Right lobe of liver (tissue), 6 donors: Measurements from ENCODE around the gene TCF15. TPM values are rescaled to one million over a fixed set of nuclear protein-coding genes. Genes with fewer than 3 reads are reported as not detected.

Experiments used
- ATAC-seq, 4 donors: fragments of 200-7000 bp; cut with Tn5 transposase; one replicate each; pipeline ENCODE4 v1.9.1; 2020; ENCODE audit warnings: mild to moderate bottlenecking in 4 of 4, moderate library complexity in 4 of 4
- DNase-seq, 3 donors: peaks; one replicate each; pipeline ENCODE4 v3.0.0-alpha.2; 2020
- H3K27ac ChIP-seq, 3 donors: fragments of 200-600 bp; one replicate each; pipeline ENCODE4 v1.8.0; 2022
- H3K27me3 ChIP-seq, 2 donors: fragments of 200-600 bp; one replicate each; pipeline ENCODE4 v1.8.0; 2022
- H3K36me3 ChIP-seq, 4 donors: fragments of 200-600 bp; sonication (generic) in 1 of 4; one replicate each; pipeline versions ENCODE4 v1.5.1 to v1.8.0; 2017 to 2022; ENCODE audit warnings: control low read depth in 1 of 4
- H3K4me1 ChIP-seq, 4 donors: fragments of 200-600 bp; sonication (generic) in 1 of 4; one replicate each; pipeline versions ENCODE4 v1.5.1 to v1.8.0; 2017 to 2022; ENCODE audit warnings: control low read depth in 1 of 4
- H3K4me3 ChIP-seq, 3 donors: fragments of 200-600 bp; one replicate each; pipeline ENCODE4 v1.8.0; 2022
- H3K9me3 ChIP-seq, 4 donors: fragments of 200-600 bp; sonication (generic) in 1 of 4; one replicate each; pipeline versions ENCODE4 v1.5.1 to v1.8.0; 2017 to 2022; ENCODE audit warnings: control low read depth in 1 of 4
- POLR2A ChIP-seq: fragments of 450-650 bp; IDR thresholded peaks from one replicate; pipeline ENCODE4 v1.6.1; 2017; ENCODE audit warnings: antibody characterized with exemption, mild to moderate bottlenecking
- WGBS: methylation state at CpG from one replicate; pipeline ENCODE4 v1.1.6; 2018; ENCODE audit warnings: low coverage, low lambda C conversion rate; ENCODE audit not compliant: insufficient coverage; ENCODE audit errors: missing lambda C conversion rate; 5-methylcytosine and 5-hydroxymethylcytosine counted together
- intact Hi-C, 2 donors: fragments of 100-400 bp; cut with DNase I; formaldehyde crosslinking; loops; one replicate each; pipeline versions ENCODE4 v1.11.2 to v1.14.1; 2022
- total RNA-seq, 6 experiments: library from RNA; depleted of rRNA in 2 of 6; stranded (reverse); fragments of >200 nt in 2 of 6; fragmentation: NEBNext Ultra II Directional in 3 of 6; extraction: Animal tissue kit (Norgen Biotek cat#: 25700) in 3 of 6; gene quantifications; one replicate each; pipeline versions ENCODE4 v1.1.0 to v1.2.4, GENCODE V29; 2016 to 2023
- TF ChIP-seq, protein P1 (sequence below), 4 donors: fragments of 200-600 bp in 3 of 4; fragments of 450-650 bp in 1 of 4; IDR thresholded peaks; one replicate each; pipeline versions ENCODE4 v1.5.1 to v1.8.0; 2016 to 2022; ENCODE audit warnings: antibody characterized with exemption in 4 of 4, mild to moderate bottlenecking in 2 of 4
- donor health status: DM: no; HTN: yes; CAD: no.
- donor health status: DM: no; HTN: no; CAD: no.
- donor health status: DM: no; HTN: no; CAD: no.
- donor health status: DM: no; HTN: yes; CAD: no.
- donor health status: DM: no; HTN: yes; CAD: no.

TCF15 gene
- total RNA-seq, 6 experiments from 2014 or later, result 0.33 TPM; not detected in 5

GRCh38 chr20:608970-609369 is 1.1 kb downstream of the TCF15 start:
- Histone ChIP-seq H3K36me3 (no peaks in the 10 kb centered on the region), H3K4me3 (no peak overlapping the region), H3K27me3 (peaks cover 0 to 6% of the 10 kb centered on the region in 2 donors), H3K4me1 (no peaks in the 10 kb centered on the region), H3K27ac (no peak overlapping the region), H3K9me3 (no peaks in the 10 kb centered on the region)
- no peak for DNase-seq
- no peak for ATAC-seq
- TF ChIP-seq POLR2A, result no peak
- TF ChIP-seq, protein P1, sequence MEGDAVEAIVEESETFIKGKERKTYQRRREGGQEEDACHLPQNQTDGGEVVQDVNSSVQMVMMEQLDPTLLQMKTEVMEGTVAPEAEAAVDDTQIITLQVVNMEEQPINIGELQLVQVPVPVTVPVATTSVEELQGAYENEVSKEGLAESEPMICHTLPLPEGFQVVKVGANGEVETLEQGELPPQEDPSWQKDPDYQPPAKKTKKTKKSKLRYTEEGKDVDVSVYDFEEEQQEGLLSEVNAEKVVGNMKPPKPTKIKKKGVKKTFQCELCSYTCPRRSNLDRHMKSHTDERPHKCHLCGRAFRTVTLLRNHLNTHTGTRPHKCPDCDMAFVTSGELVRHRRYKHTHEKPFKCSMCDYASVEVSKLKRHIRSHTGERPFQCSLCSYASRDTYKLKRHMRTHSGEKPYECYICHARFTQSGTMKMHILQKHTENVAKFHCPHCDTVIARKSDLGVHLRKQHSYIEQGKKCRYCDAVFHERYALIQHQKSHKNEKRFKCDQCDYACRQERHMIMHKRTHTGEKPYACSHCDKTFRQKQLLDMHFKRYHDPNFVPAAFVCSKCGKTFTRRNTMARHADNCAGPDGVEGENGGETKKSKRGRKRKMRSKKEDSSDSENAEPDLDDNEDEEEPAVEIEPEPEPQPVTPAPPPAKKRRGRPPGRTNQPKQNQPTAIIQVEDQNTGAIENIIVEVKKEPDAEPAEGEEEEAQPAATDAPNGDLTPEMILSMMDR (IDR thresholded peaks at IDR 0.05), result no peak
- WGBS, result 54% methylated on average over 5 of the region's 8 CpGs
- intact Hi-C loops, result no loop called here

GRCh38 chr20:607476-607875 is 2.6 kb downstream of the TCF15 start:
- peaks cover 0 to 6% of the 10 kb centered on the region in 2 donors for H3K27me3 ChIP-seq
- intact Hi-C loops, result no loop called here
- WGBS, result no CpG with 5 or more reads among the region's 6 CpGs

DNA sequence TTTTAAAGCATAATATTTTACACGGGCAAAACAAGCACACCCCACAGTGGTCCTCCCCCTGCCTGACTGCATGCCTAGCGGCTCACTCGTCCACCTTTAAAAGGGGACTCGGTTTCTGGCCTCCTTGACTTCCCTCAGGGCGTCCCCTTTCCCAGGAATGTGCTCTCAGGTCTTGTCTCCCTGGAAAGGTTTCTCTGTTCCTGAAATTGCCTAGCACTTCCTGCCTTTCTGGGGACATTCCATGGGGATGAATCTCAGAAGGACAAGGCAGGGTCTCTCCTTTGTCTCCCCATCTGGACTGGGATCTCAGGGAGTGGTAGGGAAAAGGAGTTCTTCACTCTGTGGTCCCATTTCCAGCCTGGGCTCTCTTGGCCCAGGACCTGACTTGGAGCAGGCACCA is 4.9 kb downstream of the TCF15 start:
- intact Hi-C loops, result no loop called here
- ATAC-seq, result no peak
- H3K36me3 ChIP-seq, result no peaks in the 10 kb centered on the region
- H3K4me1 ChIP-seq, result no peaks in the 10 kb centered on the region
- DNase-seq, result peak in 1 of 3 donors; percentile 2
- WGBS, result 56% methylated on average over 5 of the region's 5 CpGs
- H3K27ac ChIP-seq, result no peak overlapping the region
- no peaks in the 10 kb centered on the region for H3K9me3 ChIP-seq
- no peak overlapping the region for H3K4me3 ChIP-seq
- TF ChIP-seq, protein P1 (IDR thresholded peaks at IDR 0.05), result no peak
- TF ChIP-seq POLR2A, result no peak
- no peaks in the 10 kb centered on the region for H3K27me3 ChIP-seq

More at GRCh38 chr20:607476-607875, 2.6 kb downstream of the TCF15 start:
- DNase-seq (peak in 1 of 3 donors; percentile 5), ATAC-seq (no peak)
- no peak for TF ChIP-seq POLR2A
- TF ChIP-seq, protein P1 (IDR thresholded peaks at IDR 0.05), result no peak
- H3K27ac ChIP-seq, result no peak overlapping the region
- no peaks in the 10 kb centered on the region for H3K9me3 ChIP-seq
- H3K36me3 ChIP-seq, result no peaks in the 10 kb centered on the region
- H3K4me3 ChIP-seq, result no peak overlapping the region
- no peaks in the 10 kb centered on the region for H3K4me1 ChIP-seq

DNA sequence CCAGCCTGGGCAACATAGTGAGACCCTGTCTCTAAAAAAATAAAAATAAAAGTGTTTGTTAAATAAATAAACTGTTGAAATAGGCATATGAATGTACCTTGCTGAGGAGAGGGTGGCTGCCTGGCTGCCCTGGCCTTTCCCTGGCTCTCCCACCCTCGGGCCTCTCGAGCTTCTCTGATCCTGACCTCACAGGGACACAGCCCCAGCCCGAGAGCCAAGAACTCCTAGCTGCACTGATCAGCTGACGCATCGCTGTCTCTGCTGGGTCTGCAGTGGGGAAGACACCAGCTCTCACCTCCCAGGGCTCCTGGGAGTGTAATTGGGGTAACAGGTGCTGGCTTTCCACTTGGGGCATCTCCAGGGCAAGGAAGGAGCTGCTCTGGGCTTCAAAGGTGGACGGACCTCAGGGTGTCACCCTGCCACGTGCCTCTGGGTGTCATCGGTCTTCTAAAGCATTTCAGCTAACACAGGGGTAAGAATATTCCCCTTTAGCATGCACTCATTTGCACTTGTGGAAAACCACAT is 6.9 kb downstream of the TCF15 start:
- H3K27ac ChIP-seq, result no peak overlapping the region
- intact Hi-C loops, result no loop called here
- no peaks in the 10 kb centered on the region for H3K27me3 ChIP-seq
- WGBS, result 44% methylated on average over 4 of the region's 8 CpGs
- H3K9me3 ChIP-seq, result no peaks in the 10 kb centered on the region
- no peaks in the 10 kb centered on the region for H3K36me3 ChIP-seq
- no peak overlapping the region for H3K4me3 ChIP-seq
- ATAC-seq, result no peak
- H3K4me1 ChIP-seq, result no peaks in the 10 kb centered on the region
- TF ChIP-seq POLR2A, result no peak
- TF ChIP-seq, protein P1 (IDR thresholded peaks at IDR 0.05), result no peak
- DNase-seq, result peak in 1 of 3 donors; percentile 16
